NT2/D1 (cell line): ENCODE results near the gene MRPS2.

ENCODE experiments used
- SUZ12 ChIP-seq: IDR thresholded peaks from 2 replicates; pipeline ENCODE4 v1.6.1; 2011; ENCODE audit not compliant: insufficient read length, insufficient read depth; ENCODE audit errors: extremely low read depth
- YY1 ChIP-seq: IDR thresholded peaks from 2 replicates; pipeline ENCODE4 v1.6.1; 2011; ENCODE audit not compliant: insufficient read length, insufficient read depth
- ZNF274 ChIP-seq: IDR thresholded peaks from 2 replicates; pipeline ENCODE4 v1.6.1; 2011; ENCODE audit warnings: mild to moderate bottlenecking, low read depth, low read length

DNA sequence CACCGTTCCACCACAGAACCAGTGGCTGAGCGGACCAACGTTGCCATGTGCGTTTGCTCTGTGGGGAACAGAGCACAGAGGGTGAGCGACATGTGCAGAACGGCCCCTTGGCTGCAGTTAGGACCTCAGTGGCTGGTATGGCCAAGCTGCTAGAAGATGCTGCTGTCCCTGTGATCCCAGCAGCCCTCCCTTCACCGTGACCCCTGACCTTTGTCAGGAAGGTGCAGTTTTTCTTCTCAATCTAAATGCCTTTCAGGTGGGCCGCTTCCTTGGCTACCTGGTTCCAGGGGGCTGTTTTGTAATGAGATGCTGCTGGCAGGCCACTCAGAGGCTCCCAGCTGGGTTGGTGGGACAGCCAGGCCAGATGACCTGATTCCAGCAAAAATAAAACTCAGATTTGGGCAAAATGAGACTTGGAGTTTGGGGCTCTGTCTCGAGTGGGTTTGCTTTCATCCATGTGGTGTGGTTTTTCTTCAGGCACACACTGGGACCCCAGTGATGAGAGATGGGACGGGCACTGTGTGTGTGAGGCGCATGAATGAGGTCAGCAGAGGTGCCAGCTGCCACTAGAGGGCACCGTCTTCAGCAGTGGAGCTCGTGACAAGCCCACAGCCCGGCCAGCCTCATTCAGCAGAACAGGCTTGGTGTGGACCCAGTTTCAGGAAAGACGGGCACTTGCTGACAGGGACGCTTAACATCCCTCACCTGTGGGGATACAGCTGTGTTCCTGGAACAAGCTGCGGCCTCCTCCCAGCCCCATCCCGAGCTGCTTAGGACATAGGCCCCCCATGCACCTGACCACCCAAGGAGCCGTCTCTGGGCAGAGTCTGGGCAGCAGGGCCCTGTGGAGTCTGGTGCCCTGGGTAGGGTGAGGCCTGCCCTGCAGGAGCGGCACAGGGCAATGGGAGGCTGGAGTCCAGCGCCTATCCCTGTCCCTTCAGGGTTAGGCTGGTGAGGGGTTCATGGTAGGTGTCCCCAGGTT is 4.1 kb downstream of the MRPS2 start:
- TF ChIP-seq YY1 = no peak
- TF ChIP-seq SUZ12 = no peak
- no peak for TF ChIP-seq ZNF274
